Globus pallidus (tissue), 1 donor: ENCODE measurements around the gene C5.

ENCODE experiments used
- DNase-seq: peaks from one replicate; pipeline ENCODE4 v3.0.0-alpha.2; 2015; ENCODE audit warnings: low spot score

C5 gene

DNA sequence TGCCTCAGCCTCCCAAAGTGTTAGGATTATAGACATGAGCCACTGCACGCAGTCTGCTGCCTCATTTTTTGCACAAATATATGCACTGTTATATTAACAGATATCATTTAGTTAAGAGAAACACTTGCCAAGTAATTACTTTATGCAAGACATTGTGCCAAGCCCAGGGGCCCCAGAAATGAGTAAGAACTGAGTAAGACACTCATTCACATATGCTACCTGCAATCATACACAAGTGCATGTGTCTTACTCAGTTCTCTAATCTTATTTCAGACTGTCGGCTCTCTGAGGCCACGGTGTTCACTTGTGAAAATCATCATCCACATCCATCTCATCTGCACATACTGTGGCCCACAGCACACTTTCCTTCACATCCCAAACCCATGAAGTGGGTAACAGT is 139.4 kb downstream of the C5 start:
- DNase-seq, result no peak

DNA sequence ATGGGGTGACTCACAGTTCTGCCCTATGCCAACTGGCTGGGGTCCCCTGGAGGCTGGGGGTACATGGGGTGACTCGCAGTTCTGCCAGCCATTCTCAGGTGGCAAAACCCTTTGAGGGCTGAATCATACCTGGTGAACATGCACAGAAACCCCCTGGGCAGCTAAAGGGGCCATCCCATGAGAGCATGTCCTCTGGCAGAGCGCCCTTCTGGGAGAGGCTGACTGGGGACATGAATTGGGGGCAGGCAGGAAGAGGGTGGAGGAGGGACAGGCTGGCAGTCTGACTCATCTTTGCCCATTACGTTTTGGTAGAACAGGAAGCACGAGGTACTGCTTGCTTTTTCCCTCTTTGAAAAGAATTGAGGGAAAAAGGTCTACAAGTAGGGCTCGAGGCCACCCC is 140.2 kb downstream of the C5 start:
- DNase-seq, result no peak

DNA sequence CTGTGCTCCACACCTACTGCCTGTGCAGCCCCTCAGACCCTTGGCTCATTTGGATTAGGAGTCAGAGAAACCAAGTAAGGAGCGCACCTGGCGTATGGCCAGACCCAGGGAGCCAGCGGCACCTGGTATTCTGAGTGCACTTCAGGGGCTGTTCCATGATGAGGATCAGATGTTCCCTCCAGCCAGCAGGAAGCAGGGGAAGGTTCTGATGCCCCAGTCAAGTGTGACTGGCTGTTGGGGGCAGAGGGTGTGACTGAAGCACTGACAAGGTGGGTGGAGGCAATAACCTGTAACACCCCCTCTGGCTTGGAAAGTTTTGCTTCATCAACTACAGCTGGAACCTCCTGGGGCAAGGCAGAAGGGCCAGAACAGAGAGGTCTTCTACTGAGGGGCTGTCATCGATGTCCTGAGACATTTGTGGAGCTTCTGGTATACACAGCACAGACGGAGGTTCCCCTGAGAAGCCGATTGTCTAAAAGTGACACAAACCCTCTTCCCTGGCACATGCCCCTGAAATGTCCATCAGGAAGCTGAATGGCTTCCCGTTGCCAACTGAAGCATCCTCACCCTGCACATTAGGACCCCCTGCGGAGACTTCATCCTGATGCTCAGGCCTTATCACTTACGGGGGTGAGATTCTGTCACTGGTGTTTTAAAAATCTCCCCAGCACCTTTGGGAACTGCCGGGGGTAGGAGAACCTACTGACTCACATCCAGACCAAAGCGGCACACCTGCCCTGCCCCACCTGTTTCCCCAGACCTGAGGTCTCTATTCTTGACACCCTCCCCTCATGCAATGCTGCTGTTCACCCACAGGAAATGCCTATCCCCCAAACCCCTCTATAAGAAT is 144.5 kb downstream of the C5 start:
- DNase-seq, result no peak

DNA sequence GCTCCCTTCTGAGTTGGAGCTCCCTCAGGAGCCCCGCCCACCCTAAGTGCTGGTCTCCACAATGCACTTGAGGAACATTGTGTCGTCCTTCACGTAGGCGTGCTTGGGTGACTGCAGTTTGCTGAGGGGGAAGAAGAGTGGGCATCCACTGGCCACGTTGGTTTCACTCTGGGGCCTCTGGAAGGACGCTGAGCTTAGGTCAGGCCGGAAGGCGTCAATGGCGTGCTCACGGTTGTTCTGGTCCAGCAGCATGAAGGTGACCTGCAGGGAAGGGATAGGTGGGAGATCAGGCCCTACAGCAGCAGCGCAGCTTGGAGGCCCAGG is 145.1 kb downstream of the C5 start:
- DNase-seq, result no peak

DNA sequence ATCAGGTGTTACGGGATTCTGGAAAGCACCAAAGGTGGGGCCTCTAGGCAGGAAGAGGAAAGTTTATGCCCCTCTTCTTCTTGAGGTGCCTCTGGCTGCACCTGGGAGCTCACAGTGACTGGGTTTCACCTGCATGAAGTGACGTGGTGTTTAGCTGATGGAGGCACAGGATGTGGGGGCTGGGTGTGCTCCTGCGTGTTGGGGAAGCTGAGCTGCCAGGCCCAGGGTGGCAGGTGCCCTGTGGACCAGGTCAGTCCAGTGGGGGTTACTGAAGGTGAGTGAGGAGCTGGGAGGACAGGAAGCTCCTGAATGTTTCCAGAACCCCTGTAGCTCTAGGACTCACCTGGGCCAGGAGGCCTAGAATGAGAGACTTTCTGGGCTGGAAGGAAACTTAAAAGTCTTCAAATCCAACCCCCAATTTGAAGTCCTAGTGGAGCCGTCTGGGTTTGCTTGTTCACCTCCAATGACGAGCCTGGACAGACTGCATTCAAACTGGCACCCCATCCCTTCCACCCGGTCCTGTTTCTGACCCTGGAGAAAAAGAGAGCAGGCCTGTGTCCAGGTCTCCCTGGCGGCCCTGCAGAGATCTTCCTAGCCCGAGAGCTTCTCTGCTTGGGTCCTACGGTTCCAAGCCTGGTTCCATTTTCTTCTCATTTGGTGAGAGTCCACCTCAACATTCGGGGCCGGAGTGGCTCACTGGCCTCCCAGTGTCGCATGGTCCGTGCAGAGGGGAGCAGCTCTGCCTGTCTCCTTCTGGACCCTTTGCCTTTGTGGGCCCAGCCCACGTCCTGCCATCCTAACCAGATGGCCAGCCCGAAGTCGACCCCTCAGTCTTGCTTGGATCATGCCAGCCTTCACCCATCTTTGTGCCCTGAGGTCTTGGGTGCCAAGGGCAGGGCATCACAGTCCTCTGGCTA is 145.8 kb downstream of the C5 start:
- no peak for DNase-seq

DNA sequence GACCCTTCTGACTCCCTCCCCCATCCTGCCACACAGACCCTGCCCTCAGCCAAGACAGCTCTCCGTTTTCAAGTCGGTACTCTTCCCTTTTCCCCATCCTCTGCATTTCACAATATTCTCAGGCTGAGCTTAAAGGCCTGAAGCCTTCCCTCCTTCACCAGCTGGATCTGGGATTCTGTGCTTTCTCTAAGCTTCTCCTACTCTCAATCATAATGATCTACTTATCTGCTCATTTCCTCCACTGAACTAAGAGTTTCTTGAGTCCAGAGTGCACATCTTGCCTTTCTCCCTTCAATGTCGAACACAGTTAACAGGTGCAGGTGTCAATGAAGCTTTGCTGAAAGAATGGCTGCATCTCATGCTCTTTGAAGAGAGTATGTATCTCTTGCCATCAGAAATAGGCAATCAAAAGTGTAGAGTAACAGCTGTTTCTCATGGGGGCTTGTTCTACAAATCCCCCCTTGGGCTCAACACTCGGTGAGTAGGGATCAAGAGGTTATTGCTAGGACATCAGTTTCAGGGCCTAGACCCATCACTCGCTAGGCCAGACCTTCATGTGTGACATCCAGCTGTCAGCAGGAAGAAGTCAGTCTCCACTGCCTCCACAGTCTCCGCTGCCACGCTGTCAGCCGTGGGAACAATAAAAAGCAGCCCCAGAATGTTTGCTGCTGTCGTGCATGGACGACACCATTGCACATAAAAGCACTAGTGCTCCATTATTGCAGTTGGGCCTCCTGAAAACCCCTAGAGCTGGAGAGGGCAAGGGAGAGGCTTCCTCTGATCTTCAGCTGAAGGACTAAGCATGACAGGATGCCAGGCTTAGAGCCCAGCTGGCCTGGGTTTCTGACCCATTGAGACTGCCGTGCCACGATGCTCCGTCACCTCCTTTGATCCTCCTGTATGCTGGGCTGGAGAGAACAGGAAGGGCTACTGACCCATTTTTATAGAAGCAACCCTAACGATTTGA is 147.2 kb downstream of the C5 start:
- DNase-seq, result no peak
